ENCODE measurements around the gene MOSPD2. TPM values are rescaled to one million over a fixed set of nuclear protein-coding genes. Genes with fewer than 3 reads are reported as not detected.

MOSPD2 gene
- total and polyA plus RNA-seq, 4 donors, result 5.5 to 48.9 (median 15.4) TPM

GRCh38 chrX:14843666-14844065 lies 29.6 kb upstream of the MOSPD2 start:
- no peak overlapping the region for H3K9ac ChIP-seq (ENCODE audit: insufficient read depth in 1 of 2, low read length in 2 of 2)
- peaks cover 0 to 14% (median 8%) of the 10 kb centered on the region in 3 donors for H3K27me3 ChIP-seq (ENCODE audit: control insufficient read depth in 3 of 3, insufficient read depth in 3 of 3, low read length in 2 of 3)
- no peak for DNase-seq
- no peaks in the 10 kb centered on the region for H3K36me3 ChIP-seq (ENCODE audit: control insufficient read depth in 4 of 4, insufficient read depth in 4 of 4, low read length in 4 of 4)
- no peak overlapping the region for H3K27ac ChIP-seq (ENCODE audit: low read depth in 1 of 2, low read length in 1 of 2)
- no peak overlapping the region for H3K4me3 ChIP-seq
- no peaks in the 10 kb centered on the region for H3K9me3 ChIP-seq (ENCODE audit: control insufficient read depth in 4 of 4, insufficient read depth in 3 of 4, low read length in 3 of 4)
- 74 to 83% methylated on average over 4 of the region's 4 CpGs for WGBS, 2 donors
- no peak for ATAC-seq (ENCODE audit: insufficient read depth, low FRiP score)
- TF ChIP-seq CTCF (IDR thresholded peaks at IDR 0.05; ENCODE audit: control extremely low read depth, extremely low read depth), result no peak
- H3K4me1 ChIP-seq (ENCODE audit: control insufficient read depth in 5 of 5, insufficient read depth in 5 of 5, low read length in 5 of 5), result no peaks in the 10 kb centered on the region

- TF ChIP-seq CTCF (IDR thresholded peaks at IDR 0.05; ENCODE audit: control extremely low read depth, extremely low read depth), result no peak
- DNase-seq (no peak), ATAC-seq (ENCODE audit: insufficient read depth, low FRiP score) (no peak)
- Histone ChIP-seq H3K9me3 (ENCODE audit: control insufficient read depth in 4 of 4, insufficient read depth in 3 of 4, low read length in 3 of 4) (no peaks in the 10 kb centered on the region), H3K27ac (ENCODE audit: low read depth in 1 of 2, low read length in 1 of 2) (no peak overlapping the region), H3K27me3 (ENCODE audit: control insufficient read depth in 3 of 3, insufficient read depth in 3 of 3, low read length in 2 of 3) (peaks cover 0 to 22% (median 3%) of the 10 kb centered on the region in 3 donors), H3K4me3 (no peak overlapping the region), H3K4me1 (ENCODE audit: control insufficient read depth in 5 of 5, insufficient read depth in 5 of 5, low read length in 5 of 5) (no peaks in the 10 kb centered on the region), H3K36me3 (ENCODE audit: control insufficient read depth in 4 of 4, insufficient read depth in 4 of 4, low read length in 4 of 4) (no peaks in the 10 kb centered on the region), H3K9ac (ENCODE audit: insufficient read depth in 1 of 2, low read length in 2 of 2) (no peak overlapping the region)
- WGBS, 2 donors, result 43 to 66% methylated on average over 3 of the region's 3 CpGs
Measured at GRCh38 chrX:14851526-14851925, 21.7 kb upstream of the MOSPD2 start.

GRCh38 chrX:14864631-14865030 lies 8.6 kb upstream of the MOSPD2 start:
- Histone ChIP-seq H3K9me3 (ENCODE audit: control insufficient read depth in 4 of 4, insufficient read depth in 3 of 4, low read length in 3 of 4) (peaks cover 0 to 2% (median 0%) of the 10 kb centered on the region in 4 donors), H3K27ac (ENCODE audit: low read depth in 1 of 2, low read length in 1 of 2) (no peak overlapping the region), H3K9ac (ENCODE audit: insufficient read depth in 1 of 2, low read length in 2 of 2) (no peak overlapping the region), H3K4me3 (no peak overlapping the region), H3K27me3 (ENCODE audit: control insufficient read depth in 3 of 3, insufficient read depth in 3 of 3, low read length in 2 of 3) (peaks cover 0 to 21% (median 3%) of the 10 kb centered on the region in 3 donors), H3K4me1 (ENCODE audit: control insufficient read depth in 5 of 5, insufficient read depth in 5 of 5, low read length in 5 of 5) (no peaks in the 10 kb centered on the region), H3K36me3 (ENCODE audit: control insufficient read depth in 4 of 4, insufficient read depth in 4 of 4, low read length in 4 of 4) (no peaks in the 10 kb centered on the region)
- DNase-seq (peak in 2 of 3 donors; percentile 0 to 9), ATAC-seq (ENCODE audit: insufficient read depth, low FRiP score) (no peak)
- WGBS, 2 donors, result 68 to 72% methylated on average over 1 of the region's 1 CpG
- TF ChIP-seq CTCF (IDR thresholded peaks at IDR 0.05; ENCODE audit: control extremely low read depth, extremely low read depth), result no peak

GRCh38 chrX:14865201-14865600 lies 8.0 kb upstream of the MOSPD2 start:
- Histone ChIP-seq H3K9me3 (ENCODE audit: control insufficient read depth in 4 of 4, insufficient read depth in 3 of 4, low read length in 3 of 4) (peaks cover 0 to 2% (median 0%) of the 10 kb centered on the region in 4 donors), H3K36me3 (ENCODE audit: control insufficient read depth in 4 of 4, insufficient read depth in 4 of 4, low read length in 4 of 4) (no peaks in the 10 kb centered on the region), H3K27ac (ENCODE audit: low read depth in 1 of 2, low read length in 1 of 2) (no peak overlapping the region), H3K27me3 (ENCODE audit: control insufficient read depth in 3 of 3, insufficient read depth in 3 of 3, low read length in 2 of 3) (peaks cover 0 to 16% (median 0%) of the 10 kb centered on the region in 3 donors), H3K4me3 (no peak overlapping the region), H3K4me1 (ENCODE audit: control insufficient read depth in 5 of 5, insufficient read depth in 5 of 5, low read length in 5 of 5) (no peaks in the 10 kb centered on the region), H3K9ac (ENCODE audit: insufficient read depth in 1 of 2, low read length in 2 of 2) (no peak overlapping the region)
- TF ChIP-seq CTCF (IDR thresholded peaks at IDR 0.05; ENCODE audit: control extremely low read depth, extremely low read depth), result no peak
- 32 to 51% methylated on average over 1 of the region's 1 CpG for WGBS, 2 donors
- ATAC-seq (ENCODE audit: insufficient read depth, low FRiP score), result no peak
- DNase-seq, result no peak

All from lung (tissue), 12 donors.